A549 (cell line): ENCODE results near the gene RAB3GAP2. TPM values are rescaled to one million over a fixed set of nuclear protein-coding genes. Genes with fewer than 3 reads are reported as not detected.

Experiments
- ATAC-seq, 2 experiments: fragments of 200-7000 bp in 1 of 2; fragments of >200 bp in 1 of 2; cut with Nextera tagmentation in 1 of 2; cut with Tn5 transposase in 1 of 2; 3 replicates each; pipeline versions ENCODE4 v1.8.0 to v1.9.1; 2018 to 2020; ENCODE audit warnings: mild to moderate bottlenecking in 1 of 2, moderate library complexity in 1 of 2
- CTCF ChIA-PET: fragments of 300-600 bp; sonication (Branson Sonifier 250); formaldehyde crosslinking; extraction: SDS; loops from one replicate; lab custom pipeline; 2021; ENCODE audit warnings: antibody characterized with exemption, inconsistent platforms; lab: Yijun Ruan, JAX
- POLR2A ChIA-PET: fragments of 350-600 bp; formaldehyde crosslinking; extraction: SDS; loops from one replicate; lab custom pipeline; 2021; ENCODE audit warnings: antibody characterized with exemption, inconsistent platforms; lab: Yijun Ruan, JAX
- DNase-seq, 2 experiments: peaks; one replicate each; pipeline versions ENCODE4 v3.0.0 to v3.0.0-alpha.2; 2011 to 2016; ENCODE audit warnings: low read depth in 1 of 2, low spot score in 1 of 2
- FAIRE-seq: peaks from 2 replicates; lab custom pipeline; 2011; peaks lifted over from hg19 to GRCh38; lab: Jason Lieb, UNC
- H3K27ac ChIP-seq, 2 experiments: fragments of >200 bp; sonication (Bioruptor Twin); formaldehyde crosslinking; 3 replicates each; pipeline ENCODE4 v1.5.1; 2016 to 2017
- H3K4me1 ChIP-seq: fragments of >200 bp; sonication (Bioruptor Twin); formaldehyde crosslinking; 3 replicates; pipeline ENCODE4 v1.6.1; 2016
- H3K4me2 ChIP-seq: fragments of >200 bp; sonication (Bioruptor Twin); formaldehyde crosslinking; 3 replicates; pipeline ENCODE4 v1.6.1; 2016
- H3K4me3 ChIP-seq: fragments of >200 bp; sonication (Bioruptor Twin); formaldehyde crosslinking; 3 replicates; pipeline ENCODE4 v1.5.1; 2016
- H3K9me3 ChIP-seq: fragments of >200 bp; sonication (Bioruptor Twin); formaldehyde crosslinking; 3 replicates; pipeline ENCODE4 v1.6.1; 2016
- CHD2 ChIP-seq: fragments of 150-350 bp; IDR thresholded peaks from 2 replicates; pipeline ENCODE4 v1.6.1; 2014; ENCODE audit warnings: low read length; ENCODE audit not compliant: partially characterized antibody
- CHD4 ChIP-seq: fragments of 200-600 bp; sonication (generic); IDR thresholded peaks from 2 replicates; pipeline ENCODE4 v1.6.1; 2016; ENCODE audit warnings: antibody characterized with exemption, mild to moderate bottlenecking, borderline replicate concordance
- EP300 ChIP-seq, 2 experiments: fragments of >200 bp; sonication (Bioruptor Twin); formaldehyde crosslinking; IDR thresholded peaks; 2 replicates in 1 of 2; 3 replicates in 1 of 2; pipeline ENCODE4 v1.6.1; 2016 to 2017
- FOSL2 ChIP-seq, 2 experiments: fragments of 450-650 bp in 1 of 2; fragments of >200 bp in 1 of 2; sonication (Bioruptor Twin) in 1 of 2; formaldehyde crosslinking; IDR thresholded peaks; 2 replicates each; pipeline versions ENCODE4 v1.5.0 to v1.6.1; 2016 to 2020; ENCODE audit warnings: mild to moderate bottlenecking in 1 of 2, moderate library complexity in 1 of 2
- FOXS1 ChIP-seq: fragments of 250-450 bp; sonication (Bioruptor Pico); IDR thresholded peaks from 2 replicates; pipeline ENCODE4 v1.5.0; 2020; ENCODE audit warnings: mild to moderate bottlenecking, moderate library complexity
- HDAC2 ChIP-seq: fragments of 200-600 bp; sonication (generic); IDR thresholded peaks from 2 replicates; pipeline ENCODE4 v1.6.1; 2016
- NFE2L2 ChIP-seq: fragments of 150-350 bp; conservative IDR thresholded peaks from 2 replicates; pipeline ENCODE4 v1.6.1; 2014; ENCODE audit warnings: low read length
- NR3C1 ChIP-seq: fragments of >200 bp; sonication (Bioruptor Twin); formaldehyde crosslinking; IDR thresholded peaks from 3 replicates; pipeline ENCODE4 v1.6.1; 2017
- RAD21 ChIP-seq, 2 experiments: fragments of >200 bp in 1 of 2; sonication (Bioruptor Twin) in 1 of 2; formaldehyde crosslinking in 1 of 2; IDR thresholded peaks in 1 of 2; conservative IDR thresholded peaks in 1 of 2; 2 replicates in 1 of 2; 3 replicates in 1 of 2; pipeline ENCODE4 v1.6.1; 2012 to 2018; ENCODE audit warnings: inconsistent platforms in 1 of 2
- RARB ChIP-seq: fragments of 250-450 bp; sonication (Bioruptor Pico); IDR thresholded peaks from 2 replicates; pipeline ENCODE4 v1.8.0; 2021; ENCODE audit warnings: mild to moderate bottlenecking, moderate library complexity
- SMC3 ChIP-seq: fragments of >200 bp; sonication (Bioruptor Twin); formaldehyde crosslinking; IDR thresholded peaks from 3 replicates; pipeline ENCODE4 v1.6.1; 2018; ENCODE audit warnings: inconsistent platforms
- ZNF302 ChIP-seq: fragments of 250-450 bp; sonication (Bioruptor Pico); IDR thresholded peaks from 2 replicates; pipeline ENCODE4 v1.9.0; 2021; ENCODE audit warnings: inconsistent platforms, mild to moderate bottlenecking, moderate library complexity
- WGBS: methylation state at CpG from one replicate; pipeline ENCODE4 v1.1.6; 2017; ENCODE audit errors: missing lambda C conversion rate; 5-methylcytosine and 5-hydroxymethylcytosine counted together
- polyA plus RNA-seq, 4 experiments: library from polyadenylated mRNA; depleted of rRNA in 3 of 4; stranded (reverse); fragments of >200 nt; fragmentation: RNase III in 1 of 4; extraction: RNeasy Plus Mini Kit Qiagen cat#74134 plus additional on column Dnase treatment in 1 of 4; gene quantifications; 2 replicates in 3 of 4; 3 replicates in 1 of 4; pipeline ENCODE4 v1.2.3, GENCODE V29; 2011 to 2017
- TF ChIP-seq, protein P1 (sequence below): fragments of 450-650 bp; IDR thresholded peaks from 2 replicates; pipeline ENCODE4 v1.6.1; 2014; ENCODE audit warnings: antibody characterized with exemption
- TF ChIP-seq, protein P2 (sequence below): fragments of >200 bp; sonication (Bioruptor Twin); formaldehyde crosslinking; IDR thresholded peaks from 3 replicates; pipeline ENCODE4 v1.6.1; 2016
- TF ChIP-seq, protein P3 (sequence below): IDR thresholded peaks from 2 replicates; pipeline ENCODE4 v1.6.1; 2012
- TF ChIP-seq, protein P4 (sequence below): IDR thresholded peaks from 2 replicates; pipeline ENCODE4 v1.6.1; 2012; ENCODE audit warnings: low read depth, borderline replicate concordance
- TF ChIP-seq, protein P5 (sequence below): fragments of 150-350 bp; IDR thresholded peaks from 2 replicates; pipeline ENCODE4 v1.6.1; 2014; ENCODE audit warnings: low read depth, mild to moderate bottlenecking, low read length
- TF ChIP-seq, protein P6 (sequence below): fragments of >200 bp; sonication (Bioruptor Twin); formaldehyde crosslinking; IDR thresholded peaks from 2 replicates; pipeline ENCODE4 v1.6.1; 2016
- TF ChIP-seq, protein P7 (sequence below): fragments of 250-450 bp; sonication (Bioruptor Pico); IDR thresholded peaks from 2 replicates; pipeline ENCODE4 v1.5.0; 2020; ENCODE audit warnings: low read depth, mild to moderate bottlenecking, moderate library complexity
- TF ChIP-seq, protein P8 (sequence below): fragments of >200 bp; sonication (Bioruptor Twin); formaldehyde crosslinking; IDR thresholded peaks from 3 replicates; pipeline ENCODE4 v1.5.1; 2016

RAB3GAP2 gene
- polyA plus RNA-seq, 2 of the 4 experiments (the other 2 are of a cell fraction): 14.1 to 42.8 TPM

DNA sequence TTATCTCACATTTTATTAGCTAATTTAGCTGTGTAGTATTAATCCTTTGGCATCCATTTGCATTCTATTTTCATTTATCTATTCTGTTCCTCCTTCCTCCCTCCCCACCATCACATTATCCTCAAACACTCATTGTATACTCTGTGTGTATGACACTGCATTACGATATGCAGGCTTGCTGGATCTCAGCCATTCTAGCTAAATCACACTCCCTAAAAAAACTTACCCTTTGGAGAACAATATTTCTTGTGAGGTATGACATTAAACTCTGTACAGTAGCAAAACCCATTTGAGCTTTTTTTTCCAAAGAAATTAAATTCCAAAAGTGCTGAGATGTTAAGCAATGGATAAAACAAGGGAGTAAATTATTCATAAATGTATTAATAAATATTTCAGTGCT, 11.4 kb upstream of the RAB3GAP2 start:
- no peak overlapping the region for H3K4me2 ChIP-seq
- H3K9me3 ChIP-seq: no peaks in the 10 kb centered on the region
- TF ChIP-seq FOXS1 (CRISPR knock-in tag) (no peak), RAD21 (conservative IDR thresholded peaks at IDR 0.05 in 1 of 2, IDR thresholded peaks at IDR 0.05 in 1 of 2) (no peak), NFE2L2 (no peak), FOSL2 (IDR thresholded peaks at IDR 0.05) (no peak), FOSL2 (CRISPR knock-in tag; IDR thresholded peaks at IDR 0.05) (no peak), CHD4 (no peak), NR3C1 (no peak), HDAC2 (no peak), ZNF302 (CRISPR knock-in tag) (no peak), EP300 (IDR thresholded peaks at IDR 0.05) (no peak), RARB (CRISPR knock-in tag) (no peak)
- TF ChIP-seq, protein P1, sequence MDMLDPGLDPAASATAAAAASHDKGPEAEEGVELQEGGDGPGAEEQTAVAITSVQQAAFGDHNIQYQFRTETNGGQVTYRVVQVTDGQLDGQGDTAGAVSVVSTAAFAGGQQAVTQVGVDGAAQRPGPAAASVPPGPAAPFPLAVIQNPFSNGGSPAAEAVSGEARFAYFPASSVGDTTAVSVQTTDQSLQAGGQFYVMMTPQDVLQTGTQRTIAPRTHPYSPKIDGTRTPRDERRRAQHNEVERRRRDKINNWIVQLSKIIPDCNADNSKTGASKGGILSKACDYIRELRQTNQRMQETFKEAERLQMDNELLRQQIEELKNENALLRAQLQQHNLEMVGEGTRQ: no peak
- TF ChIP-seq, protein P2, sequence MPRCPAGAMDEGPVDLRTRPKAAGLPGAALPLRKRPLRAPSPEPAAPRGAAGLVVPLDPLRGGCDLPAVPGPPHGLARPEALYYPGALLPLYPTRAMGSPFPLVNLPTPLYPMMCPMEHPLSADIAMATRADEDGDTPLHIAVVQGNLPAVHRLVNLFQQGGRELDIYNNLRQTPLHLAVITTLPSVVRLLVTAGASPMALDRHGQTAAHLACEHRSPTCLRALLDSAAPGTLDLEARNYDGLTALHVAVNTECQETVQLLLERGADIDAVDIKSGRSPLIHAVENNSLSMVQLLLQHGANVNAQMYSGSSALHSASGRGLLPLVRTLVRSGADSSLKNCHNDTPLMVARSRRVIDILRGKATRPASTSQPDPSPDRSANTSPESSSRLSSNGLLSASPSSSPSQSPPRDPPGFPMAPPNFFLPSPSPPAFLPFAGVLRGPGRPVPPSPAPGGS: no peak
- TF ChIP-seq, protein P3, sequence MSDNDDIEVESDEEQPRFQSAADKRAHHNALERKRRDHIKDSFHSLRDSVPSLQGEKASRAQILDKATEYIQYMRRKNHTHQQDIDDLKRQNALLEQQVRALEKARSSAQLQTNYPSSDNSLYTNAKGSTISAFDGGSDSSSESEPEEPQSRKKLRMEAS: no peak
- TF ChIP-seq, protein P4, sequence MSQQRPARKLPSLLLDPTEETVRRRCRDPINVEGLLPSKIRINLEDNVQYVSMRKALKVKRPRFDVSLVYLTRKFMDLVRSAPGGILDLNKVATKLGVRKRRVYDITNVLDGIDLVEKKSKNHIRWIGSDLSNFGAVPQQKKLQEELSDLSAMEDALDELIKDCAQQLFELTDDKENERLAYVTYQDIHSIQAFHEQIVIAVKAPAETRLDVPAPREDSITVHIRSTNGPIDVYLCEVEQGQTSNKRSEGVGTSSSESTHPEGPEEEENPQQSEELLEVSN: no peak
- TF ChIP-seq, protein P5, sequence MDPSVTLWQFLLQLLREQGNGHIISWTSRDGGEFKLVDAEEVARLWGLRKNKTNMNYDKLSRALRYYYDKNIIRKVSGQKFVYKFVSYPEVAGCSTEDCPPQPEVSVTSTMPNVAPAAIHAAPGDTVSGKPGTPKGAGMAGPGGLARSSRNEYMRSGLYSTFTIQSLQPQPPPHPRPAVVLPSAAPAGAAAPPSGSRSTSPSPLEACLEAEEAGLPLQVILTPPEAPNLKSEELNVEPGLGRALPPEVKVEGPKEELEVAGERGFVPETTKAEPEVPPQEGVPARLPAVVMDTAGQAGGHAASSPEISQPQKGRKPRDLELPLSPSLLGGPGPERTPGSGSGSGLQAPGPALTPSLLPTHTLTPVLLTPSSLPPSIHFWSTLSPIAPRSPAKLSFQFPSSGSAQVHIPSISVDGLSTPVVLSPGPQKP: no peak
- TF ChIP-seq, protein P6, sequence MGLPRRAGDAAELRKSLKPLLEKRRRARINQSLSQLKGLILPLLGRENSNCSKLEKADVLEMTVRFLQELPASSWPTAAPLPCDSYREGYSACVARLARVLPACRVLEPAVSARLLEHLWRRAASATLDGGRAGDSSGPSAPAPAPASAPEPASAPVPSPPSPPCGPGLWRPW: no peak
- TF ChIP-seq, protein P7, sequence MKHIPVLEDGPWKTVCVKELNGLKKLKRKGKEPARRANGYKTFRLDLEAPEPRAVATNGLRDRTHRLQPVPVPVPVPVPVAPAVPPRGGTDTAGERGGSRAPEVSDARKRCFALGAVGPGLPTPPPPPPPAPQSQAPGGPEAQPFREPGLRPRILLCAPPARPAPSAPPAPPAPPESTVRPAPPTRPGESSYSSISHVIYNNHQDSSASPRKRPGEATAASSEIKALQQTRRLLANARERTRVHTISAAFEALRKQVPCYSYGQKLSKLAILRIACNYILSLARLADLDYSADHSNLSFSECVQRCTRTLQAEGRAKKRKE (CRISPR knock-in tag): no peak
- TF ChIP-seq, all 56 proteins: peak for 0
- 10% methylated on average over 1 of the region's 1 CpG for WGBS
- no peak overlapping the region for H3K27ac ChIP-seq
- no peak overlapping the region for H3K4me3 ChIP-seq
- no peaks in the 10 kb centered on the region for H3K4me1 ChIP-seq
- ChIA-PET CTCF (interaction anchor here (1.1 to 3.0 kb wide), 2 partner anchors 13 to 525 kb away, joined by 3 to 11 read pairs; no protein-coding TSS in a partner anchor), POLR2A (no interaction called here)
- no peak for DNase-seq
- FAIRE-seq: no peak
- no peak for ATAC-seq

DNA sequence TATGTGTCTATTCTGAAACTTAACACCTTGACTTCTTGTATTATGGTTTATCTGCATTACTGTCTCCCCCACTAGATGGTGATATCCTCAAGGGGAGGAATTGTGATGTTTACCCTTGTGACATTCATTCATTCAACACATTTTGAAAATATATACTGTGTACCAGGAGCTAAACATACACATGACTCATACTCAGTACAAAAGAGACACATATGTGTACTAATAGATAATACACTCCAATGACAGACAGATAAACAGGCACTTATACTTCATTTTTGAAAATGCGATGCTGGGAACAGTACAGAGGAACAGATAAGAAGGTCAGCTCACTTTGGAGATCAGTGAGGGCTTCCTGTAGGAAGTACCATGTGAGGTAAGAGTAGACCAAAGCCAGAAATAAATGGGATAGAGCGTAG, 8.9 kb upstream of the RAB3GAP2 start:
- ChIA-PET CTCF (interaction anchor here (0.6 to 3.6 kb wide), 36 partner anchors 9 to 531 kb away, joined by 3 to 30 read pairs (median 4); partner anchors contain the start of genes MTARC2 and RAB3GAP2), POLR2A (interaction anchor here (0.9 kb wide), 1 partner anchor 9 kb away, joined by 3 read pairs; the partner anchor contains the start of gene RAB3GAP2)
- FAIRE-seq (no peak), ATAC-seq (peak; percentile 56 to 77; a peak in 5 of 6 replicates), DNase-seq (peak; percentile 12 to 26)
- H3K4me3 ChIP-seq: no peak overlapping the region
- no peak overlapping the region for H3K4me2 ChIP-seq
- no peaks in the 10 kb centered on the region for H3K4me1 ChIP-seq
- no peaks in the 10 kb centered on the region for H3K9me3 ChIP-seq
- peak; percentile 55 to 62; a peak in 4 of 5 replicates for TF ChIP-seq RAD21 (conservative IDR thresholded peaks at IDR 0.05 in 1 of 2, IDR thresholded peaks at IDR 0.05 in 1 of 2)
- TF ChIP-seq FOSL2 (IDR thresholded peaks at IDR 0.05): no peak
- peak; percentile 35; the same call in 1 of the 2 replicates for TF ChIP-seq FOSL2 (CRISPR knock-in tag; IDR thresholded peaks at IDR 0.05)
- TF ChIP-seq, protein P8, sequence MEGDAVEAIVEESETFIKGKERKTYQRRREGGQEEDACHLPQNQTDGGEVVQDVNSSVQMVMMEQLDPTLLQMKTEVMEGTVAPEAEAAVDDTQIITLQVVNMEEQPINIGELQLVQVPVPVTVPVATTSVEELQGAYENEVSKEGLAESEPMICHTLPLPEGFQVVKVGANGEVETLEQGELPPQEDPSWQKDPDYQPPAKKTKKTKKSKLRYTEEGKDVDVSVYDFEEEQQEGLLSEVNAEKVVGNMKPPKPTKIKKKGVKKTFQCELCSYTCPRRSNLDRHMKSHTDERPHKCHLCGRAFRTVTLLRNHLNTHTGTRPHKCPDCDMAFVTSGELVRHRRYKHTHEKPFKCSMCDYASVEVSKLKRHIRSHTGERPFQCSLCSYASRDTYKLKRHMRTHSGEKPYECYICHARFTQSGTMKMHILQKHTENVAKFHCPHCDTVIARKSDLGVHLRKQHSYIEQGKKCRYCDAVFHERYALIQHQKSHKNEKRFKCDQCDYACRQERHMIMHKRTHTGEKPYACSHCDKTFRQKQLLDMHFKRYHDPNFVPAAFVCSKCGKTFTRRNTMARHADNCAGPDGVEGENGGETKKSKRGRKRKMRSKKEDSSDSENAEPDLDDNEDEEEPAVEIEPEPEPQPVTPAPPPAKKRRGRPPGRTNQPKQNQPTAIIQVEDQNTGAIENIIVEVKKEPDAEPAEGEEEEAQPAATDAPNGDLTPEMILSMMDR: peak; percentile 43
- no peak for TF ChIP-seq CHD2
- peak; percentile 32; the same call in 1 of the 3 replicates for TF ChIP-seq SMC3
- WGBS: 82% methylated on average over 2 of the region's 2 CpGs
- H3K27ac ChIP-seq: no peak overlapping the region
